GM04503 (cell line): ENCODE data around the gene LRIG1.

ENCODE experiments used
- DNase-seq: peaks from one replicate; pipeline ENCODE4 v3.0.0-alpha.2; 2012; ENCODE audit warnings: low read depth

LRIG1 gene

DNA sequence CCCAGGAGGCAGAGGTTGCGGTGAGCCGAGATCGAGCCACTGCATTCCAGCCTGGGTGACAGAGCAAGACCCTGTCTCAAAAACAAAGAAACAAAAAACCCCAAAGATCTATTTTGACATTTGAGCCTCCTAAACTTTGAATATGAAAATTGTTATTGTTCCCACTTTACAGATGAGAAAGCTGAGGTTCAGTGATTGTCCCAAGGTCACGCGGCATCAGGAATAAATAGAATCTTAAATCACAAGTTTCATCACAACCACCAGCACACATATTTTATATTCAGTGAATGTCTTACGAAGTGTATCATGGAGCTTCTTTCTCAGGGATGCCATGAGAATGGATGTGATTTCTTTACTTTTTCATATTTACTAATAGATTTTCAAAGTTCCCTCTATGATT is 5.3 kb upstream of the LRIG1 start:
- DNase-seq: no peak

DNA sequence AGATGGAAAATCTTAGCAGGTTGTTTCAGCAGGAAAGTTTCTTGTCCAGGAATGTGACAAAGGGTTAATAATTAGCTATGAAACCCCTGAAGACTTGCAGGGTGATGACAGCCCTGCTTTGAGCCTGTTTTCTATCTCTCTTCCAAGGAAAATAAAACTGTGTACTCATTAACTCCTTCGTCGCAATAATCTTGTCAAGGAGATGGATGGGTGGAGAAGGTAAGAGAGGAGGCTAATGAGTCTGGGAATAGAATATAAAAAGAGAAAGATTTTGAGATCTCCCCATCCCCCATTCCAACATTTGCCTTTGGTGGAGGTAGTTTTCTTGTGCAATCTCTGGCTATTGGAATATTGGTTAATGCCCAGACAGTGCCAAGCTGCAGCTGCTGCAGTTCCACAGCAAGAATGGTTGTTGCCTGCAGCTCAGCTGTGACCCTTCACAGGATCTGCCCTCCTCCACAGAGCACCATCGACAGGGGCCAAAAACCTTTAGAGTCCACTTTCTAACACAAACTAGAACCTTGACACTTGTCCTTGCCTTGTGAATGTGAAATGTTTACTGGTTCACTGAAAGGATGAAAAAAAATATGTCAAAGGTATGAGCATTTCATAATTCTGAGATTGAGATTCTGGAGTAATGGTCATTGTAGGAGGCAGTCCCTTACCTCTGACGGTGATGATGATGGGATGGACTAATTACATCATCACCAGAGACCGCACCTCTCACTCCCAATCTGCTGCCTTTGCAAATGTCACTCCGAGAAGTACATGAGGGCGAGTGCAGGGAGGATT is 4.2 kb upstream of the LRIG1 start:
- DNase-seq: no peak

DNA sequence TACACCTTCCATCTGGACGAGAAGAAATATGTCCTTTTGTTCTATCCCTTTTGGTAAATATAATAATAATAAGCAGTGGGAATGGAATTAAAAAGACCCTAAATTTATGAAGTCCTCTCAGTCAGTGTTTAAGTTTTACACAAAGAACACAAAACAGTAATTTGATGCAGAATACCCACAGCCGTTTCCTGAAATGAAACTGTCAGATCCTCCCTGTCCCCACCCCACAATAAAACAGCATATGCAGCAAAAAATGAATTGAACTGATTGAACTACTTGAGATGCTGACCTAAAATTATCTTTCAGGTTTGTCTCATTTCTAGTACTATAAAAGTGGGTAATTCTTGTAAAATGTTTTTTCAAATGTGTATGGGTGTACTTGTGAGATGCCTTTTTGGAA is 2.2 kb upstream of the LRIG1 start:
- no peak for DNase-seq

DNA sequence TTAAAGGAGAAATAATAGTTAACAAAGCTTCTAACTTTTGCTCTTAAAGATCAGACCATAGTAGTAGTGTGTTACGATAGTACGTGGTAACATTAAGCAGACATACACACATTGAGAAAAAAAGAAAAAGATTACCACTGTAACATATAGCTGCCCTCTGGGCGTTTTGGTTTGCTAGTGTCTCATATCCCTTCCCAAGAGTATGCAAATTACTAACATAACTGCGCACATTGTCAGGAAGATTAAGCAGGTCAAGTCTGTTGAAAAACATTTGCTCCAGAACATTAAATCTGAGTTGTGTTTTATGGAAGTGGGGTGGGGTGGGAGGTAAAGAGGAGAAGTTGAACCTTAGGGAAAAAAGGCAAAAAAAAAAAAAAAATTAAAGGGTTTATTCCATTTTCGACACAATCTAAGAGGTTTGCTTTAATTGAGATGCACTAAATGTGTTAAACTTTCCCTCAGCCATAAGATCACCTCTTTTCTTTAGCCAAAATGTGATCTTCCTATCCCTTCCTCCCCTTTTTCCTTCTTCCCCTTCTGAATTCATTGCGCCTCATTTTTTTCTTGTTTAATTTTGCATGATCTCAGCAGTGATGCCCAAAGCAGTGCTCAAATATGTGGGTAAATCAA is 1.5 kb upstream of the LRIG1 start:
- DNase-seq: no peak

DNA sequence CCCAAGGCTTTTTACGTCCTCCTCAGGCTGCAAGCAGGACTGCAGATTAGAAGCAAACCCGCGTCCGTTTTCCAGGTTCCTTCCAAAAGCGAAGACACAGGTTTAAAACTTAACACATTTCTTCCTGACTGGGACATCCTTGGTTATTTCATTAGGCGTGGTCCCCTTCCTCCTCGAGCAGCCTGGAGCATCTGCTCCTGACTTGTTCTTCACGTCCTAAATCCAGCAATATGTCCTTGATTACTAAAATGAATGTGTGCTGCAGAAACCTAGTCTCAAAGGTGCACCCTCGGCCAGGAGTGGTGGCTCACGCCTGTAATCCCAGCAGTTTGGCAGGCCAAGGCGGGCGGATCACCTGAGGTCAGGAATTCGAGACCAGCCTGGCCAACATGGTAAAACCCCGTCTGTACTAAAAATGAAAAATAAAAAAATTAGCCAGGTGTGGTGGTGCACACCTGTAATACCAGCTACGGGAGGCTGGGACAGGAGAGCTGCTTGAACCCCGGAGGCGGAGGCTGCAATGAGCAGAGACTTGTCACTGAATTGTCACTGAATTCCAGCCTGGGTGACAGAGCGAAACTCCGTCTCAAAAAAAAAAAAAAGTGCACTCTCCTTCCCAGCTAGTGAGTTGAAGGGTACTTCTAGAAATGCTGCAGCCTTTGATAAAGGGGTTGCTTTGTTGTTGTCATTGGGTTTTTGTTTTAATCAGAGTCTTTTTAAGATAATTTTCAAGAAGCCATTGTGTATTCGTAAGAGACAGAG is 842 bp upstream of the LRIG1 start:
- DNase-seq: no peak

DNA sequence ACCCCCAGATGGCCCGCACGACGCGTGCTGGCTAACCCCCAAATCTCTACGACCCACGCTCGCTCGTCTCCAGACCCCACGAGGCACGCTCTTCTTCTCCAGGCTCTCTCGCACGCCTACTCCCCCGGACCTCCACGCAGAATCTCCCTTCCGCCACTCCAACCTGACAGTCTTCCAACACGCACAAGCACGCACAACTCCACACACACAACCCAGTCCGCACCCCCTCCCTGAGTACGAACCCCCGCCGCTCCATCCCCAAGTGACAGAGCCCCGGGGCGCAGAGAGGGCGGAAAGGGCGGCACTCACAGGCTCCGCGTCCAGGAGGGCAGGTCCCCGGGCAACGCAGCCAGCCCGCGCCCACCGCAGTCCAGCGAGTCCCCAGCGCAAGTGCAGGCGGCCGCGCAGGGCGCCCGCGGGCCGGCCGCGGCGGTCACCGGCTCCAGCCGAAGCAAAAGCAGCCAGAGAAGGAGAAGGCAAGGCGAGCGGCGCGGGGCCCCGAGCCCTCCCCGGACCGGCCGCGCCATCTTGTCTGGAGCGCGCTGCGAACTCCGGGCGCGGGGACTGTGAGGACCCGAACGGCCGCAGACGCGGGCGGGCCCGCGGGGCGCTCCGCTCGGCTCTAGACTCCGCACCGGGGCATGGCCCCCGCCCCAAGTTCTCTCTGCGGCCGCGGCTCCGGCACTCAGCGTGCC is 794 bp downstream of the LRIG1 start:
- DNase-seq: no peak

DNA sequence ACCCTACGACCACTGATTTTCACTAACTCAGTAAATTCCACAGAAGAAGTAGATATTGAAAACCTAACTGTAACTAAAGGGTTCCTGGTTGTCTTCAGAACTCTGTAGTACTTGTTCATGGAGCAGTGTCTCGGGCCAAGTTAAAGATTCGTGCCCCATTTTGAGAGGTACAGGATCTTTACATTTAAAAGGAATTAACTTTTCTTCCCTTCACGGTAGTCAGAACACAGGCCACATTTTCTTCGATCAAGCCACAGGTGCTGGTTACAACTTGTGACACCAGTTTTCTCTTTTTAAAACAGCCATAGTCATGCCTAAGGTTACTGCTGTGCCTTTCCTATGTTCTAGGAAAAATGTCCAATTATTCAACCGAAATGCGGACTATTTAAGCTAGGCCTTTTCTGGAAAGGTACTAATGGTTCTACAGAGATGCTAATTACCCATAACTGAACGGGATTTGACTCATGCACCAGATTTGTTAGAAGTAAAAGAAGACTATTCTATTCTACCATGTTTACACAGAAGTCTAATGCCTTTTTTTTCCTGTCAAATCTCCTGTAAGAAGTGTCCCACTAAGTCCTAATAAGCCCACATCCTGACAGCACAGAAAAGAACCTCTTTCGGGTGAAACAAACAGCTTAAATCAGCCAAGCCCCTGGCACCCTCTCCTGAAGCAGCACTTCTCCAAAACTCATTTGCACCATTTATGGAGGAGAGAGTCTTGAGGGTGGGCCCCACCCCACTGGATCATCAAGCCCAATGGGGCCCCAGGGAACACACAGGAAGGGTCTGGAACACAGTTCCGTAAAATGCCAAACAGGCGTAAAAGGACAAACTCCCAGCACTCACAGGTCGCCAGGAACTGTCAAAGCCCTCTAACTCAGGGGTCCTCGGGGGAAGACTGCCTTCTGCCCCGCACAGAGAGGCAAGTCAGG is 1.9 kb downstream of the LRIG1 start:
- DNase-seq: no peak

DNA sequence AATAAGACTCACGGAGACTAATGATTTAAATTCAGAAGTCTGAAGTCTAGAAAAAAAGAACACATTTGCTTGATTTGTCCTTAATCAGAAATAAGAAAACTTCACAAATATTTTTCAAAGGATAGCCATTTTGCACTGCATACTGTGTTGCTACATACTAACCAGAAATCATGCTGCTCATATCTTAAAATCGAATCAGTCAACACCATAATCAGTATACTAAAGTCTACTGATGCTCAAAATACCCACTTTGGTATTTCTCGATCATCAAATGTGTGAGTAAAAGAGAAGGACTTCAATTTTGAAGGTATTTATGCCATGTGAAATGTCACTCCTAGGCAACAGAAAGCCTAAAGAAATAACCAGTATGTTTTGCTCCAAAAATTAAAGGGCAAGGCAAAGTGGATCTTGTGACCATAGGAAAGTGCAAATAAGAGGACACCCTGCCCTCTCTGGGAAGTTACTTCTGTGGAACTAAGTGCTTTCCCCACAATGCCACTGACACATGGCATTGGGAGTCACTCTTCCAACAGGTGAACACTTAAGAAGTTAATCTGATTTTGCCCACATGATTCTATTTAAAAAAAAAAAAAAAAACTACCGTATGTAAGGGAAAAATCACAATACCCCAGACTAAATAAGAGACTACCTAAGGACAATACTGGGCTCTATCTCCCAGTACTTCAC is 2.7 kb downstream of the LRIG1 start:
- DNase-seq: no peak

DNA sequence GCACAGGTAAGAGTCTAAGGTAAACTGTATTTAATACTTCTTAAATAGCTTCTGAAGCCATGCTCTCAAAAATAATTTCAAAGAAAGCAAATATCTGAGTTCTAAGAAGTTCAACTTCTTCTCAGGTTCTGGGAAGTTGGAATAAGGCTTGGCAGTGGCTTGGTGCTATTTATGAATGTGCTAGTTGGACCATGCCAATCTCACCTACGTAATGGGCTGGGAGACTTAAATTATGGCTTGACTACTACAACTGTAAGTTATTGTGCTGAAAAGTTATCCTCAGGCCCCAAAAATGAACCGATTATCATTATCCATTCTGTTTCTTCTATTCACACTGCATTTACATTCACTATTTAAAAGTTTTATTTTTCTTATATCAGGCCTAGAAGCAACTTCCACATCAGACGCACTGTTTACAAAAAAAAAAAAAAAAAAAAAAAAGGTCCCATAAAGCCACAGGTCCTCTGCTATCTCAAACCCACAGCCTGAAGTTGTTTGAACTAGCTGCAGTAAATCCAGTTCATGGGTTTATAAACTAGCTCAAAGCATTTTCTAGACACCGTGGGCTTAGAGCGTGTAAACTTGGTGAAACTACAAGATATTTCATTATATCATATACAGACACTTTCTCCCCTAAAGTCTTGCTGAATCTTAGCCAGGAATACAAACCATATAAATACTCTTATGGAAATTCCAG is 3.4 kb downstream of the LRIG1 start:
- no peak for DNase-seq

DNA sequence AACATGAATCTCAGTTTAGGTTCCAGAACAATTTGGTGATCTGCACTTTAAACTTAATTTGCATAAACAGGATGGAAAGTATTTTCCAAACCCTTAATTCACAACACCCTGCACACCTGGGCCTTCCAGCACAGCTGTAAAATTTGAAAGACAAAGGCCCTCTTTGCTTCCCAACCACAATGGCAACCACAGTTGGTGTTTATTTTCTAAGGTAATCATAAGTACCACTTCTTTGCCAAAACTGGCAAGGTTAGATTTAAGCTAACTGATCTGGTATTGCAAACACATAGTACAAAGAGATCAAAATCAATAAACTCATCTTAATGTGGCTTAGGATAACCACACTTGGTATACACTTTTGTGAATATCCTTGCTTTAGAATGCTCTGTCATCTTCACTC is 4.1 kb downstream of the LRIG1 start:
- DNase-seq: no peak

DNA sequence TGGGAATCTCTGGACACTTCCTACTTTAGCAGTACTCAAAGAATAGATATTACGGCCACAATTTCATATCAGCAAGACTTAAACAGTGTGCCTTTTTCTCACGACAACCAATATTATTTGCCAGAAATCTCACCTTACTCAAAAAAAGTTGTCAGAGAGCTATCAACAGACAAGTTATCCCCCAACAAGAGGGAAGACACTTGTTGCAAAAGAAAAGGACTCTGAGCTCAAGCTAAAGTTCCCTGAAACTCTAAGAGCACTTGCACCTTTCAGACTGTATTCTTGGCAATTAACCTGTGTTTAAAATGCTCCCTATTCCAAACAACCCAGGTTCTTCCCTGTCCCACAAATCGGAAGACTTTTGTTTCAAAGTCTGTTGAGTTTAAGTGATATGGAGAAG is 4.5 kb downstream of the LRIG1 start:
- DNase-seq: no peak

DNA sequence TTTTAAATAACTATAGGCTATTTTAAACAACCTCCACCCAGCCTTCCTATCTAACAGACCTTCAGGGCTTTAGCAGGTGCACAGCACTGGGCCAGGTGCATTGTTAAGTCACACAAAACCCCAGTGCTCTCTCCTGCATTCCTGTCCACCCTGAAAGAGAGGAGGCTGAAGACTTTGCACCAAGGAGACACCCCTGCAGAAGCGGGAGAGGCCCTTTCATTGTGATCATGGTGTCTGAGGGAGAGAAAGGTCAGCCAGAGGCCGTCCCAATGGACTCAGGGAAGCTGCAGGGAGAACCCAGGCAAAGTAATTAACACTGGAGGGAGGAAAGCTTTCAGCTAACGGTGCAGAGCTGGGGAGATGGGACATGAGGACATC is 5.2 kb downstream of the LRIG1 start:
- DNase-seq: no peak

DNA sequence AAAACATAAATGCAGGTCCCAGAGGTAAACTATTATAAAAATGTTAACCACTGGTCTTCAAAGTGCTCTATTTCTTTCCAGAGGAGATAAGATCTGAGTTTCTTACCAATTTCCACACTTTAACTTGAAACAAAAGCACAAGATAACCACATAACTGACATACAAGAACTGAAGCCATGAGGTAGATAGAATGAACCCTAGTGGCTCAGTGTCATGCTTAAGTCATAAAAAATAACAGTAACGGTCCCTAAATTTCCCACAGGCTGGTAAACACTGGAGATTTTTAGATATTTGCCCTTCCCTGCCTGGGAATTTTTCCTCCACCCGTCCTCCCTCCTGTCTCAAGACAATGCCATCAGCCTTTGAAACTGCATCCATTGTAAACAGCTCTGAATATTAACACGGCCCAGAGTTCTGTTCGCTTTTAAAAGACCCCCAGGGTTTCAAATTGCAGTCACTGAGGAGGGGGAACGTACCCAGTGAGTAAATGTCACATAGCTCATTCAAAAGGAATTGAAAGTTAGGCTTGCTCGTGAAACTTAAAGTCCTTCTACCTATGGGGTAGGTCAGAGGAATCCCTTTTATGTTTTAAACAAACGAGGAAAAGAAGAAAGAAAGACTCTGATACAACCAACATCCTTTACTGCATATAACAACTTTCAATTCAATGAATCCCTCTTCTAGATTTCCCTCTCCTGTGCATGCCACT is 5.7 kb downstream of the LRIG1 start:
- no peak for DNase-seq

DNA sequence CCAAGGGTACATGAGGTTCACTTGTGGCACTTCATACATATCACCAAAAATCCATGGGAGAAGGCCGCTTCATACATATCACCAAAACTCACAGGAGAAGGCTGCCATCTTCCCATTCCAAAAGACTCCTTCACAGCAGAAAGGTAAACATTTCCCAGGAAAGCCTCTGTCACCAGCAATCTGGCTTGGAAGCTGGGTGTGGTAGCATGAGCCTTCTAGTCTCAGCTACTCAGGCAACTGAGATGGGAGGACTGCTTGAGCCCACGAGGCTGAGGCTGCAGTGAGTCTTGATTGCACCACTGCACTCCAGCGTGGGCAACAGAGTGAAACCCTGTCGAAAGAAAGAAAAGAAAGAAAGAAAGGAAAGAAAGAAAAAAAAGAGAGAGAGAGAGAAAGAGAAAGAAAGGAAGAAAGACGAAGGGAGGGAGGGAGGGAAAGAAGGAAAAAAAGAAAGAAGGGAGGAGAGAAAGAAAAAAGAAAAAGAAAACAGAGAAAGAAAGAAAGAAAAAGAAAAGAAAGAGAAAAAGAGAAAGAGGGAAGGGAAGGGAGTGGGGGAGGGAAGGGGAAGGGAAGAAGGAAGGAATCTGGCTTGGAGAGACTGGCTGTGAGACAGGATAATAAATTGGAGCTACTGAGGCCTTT is 7.2 kb downstream of the LRIG1 start:
- DNase-seq: no peak

DNA sequence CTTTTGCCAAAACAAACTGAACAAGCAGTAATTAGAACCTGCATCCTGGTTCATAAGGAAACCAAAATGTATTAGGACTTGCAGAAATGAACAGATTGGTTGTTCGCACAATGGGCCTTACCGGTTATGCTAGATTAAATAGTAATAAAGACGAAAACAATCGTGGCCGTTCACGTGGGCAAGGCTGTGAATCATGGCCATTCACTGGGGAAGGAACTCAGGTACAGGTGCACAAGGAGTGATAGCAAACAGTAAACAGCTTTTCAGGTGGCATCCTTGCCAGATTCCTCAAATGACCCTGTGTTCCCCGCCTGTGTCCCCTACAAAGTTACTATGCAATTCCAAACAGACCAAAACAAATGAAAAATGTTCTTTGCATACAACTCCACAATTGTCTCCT is 8.2 kb downstream of the LRIG1 start:
- DNase-seq: no peak

DNA sequence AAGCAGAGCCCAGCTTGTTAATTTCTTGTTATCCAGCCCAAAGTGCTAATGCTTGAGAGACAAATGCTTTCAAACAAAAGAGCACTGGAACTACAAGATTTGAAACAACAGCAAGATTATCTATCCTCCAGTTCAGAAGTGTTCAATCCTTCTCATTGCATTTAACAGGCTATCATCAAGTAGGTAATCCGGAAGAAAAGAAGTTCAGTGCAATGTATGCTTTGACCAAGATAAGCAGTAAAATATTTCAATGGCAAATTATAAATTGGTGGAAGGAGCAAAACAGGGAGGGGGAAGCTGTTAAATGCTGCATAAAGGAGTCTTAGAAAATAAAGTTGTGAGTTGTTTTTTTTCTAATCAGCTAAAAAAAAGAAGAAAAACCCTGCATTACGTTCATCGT is 8.8 kb downstream of the LRIG1 start:
- DNase-seq: no peak

DNA sequence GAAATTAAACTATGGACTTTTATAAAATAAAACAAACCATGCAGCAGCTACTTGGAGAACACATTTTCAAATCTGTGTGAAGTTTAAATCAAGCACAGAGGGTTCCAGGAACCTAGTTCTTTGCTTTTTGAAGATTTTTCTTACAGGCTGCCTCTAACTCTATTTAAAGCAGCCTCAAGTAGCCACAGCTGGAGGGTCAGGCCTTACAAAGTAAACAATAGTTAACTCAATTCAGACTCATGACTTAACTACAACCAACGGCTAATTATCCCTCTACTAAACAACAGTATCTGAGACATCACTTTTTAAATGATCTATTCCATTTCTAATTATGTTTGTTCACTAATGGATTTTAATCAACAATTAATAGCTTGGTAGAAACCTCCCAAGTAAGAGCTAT is 9.8 kb downstream of the LRIG1 start:
- DNase-seq: no peak

DNA sequence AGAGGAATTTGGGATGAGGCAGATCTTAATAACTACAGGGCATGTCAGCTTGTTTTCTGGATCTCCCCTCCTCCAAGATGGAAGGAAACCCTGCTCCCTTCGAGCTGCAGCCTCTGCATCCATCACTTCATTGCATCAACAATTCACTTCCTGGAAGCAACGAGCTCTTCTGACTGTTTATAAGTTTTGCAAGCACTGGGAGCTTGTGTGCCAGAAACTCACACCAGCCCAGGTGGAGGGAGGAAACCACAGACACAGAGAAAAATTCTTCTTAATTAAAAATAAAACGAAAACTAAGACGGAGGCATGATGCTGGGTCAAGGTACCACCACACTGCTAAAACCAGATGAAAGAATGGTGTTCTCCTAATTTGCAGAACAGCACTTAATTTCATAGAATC is 10.6 kb downstream of the LRIG1 start:
- DNase-seq: no peak

DNA sequence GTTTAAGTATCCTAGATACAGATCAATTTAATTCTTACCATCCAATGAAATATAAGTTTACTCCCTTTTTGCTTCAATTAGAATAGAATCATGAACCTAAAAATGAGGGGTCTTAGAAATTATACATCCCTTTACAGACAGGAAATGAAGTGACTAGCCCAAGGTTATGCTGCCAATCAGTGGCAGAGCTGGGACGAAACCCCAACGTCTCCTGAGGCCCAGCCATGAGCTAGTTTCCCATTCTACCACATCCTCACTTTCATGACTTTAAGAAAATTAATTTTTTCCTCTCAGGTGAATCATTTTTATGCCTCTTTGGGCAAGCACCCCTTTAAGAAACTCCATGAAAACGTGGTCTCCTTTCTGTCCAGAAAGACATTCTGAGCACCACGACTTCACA is 11.2 kb downstream of the LRIG1 start:
- DNase-seq: no peak
